ENCODE results near the gene ZNF792. TPM values are rescaled to one million over a fixed set of nuclear protein-coding genes. Genes with fewer than 3 reads are reported as not detected.

The ZNF792 gene
- total RNA-seq, result 7.4 and 8.6 TPM in 2 replicates

DNA sequence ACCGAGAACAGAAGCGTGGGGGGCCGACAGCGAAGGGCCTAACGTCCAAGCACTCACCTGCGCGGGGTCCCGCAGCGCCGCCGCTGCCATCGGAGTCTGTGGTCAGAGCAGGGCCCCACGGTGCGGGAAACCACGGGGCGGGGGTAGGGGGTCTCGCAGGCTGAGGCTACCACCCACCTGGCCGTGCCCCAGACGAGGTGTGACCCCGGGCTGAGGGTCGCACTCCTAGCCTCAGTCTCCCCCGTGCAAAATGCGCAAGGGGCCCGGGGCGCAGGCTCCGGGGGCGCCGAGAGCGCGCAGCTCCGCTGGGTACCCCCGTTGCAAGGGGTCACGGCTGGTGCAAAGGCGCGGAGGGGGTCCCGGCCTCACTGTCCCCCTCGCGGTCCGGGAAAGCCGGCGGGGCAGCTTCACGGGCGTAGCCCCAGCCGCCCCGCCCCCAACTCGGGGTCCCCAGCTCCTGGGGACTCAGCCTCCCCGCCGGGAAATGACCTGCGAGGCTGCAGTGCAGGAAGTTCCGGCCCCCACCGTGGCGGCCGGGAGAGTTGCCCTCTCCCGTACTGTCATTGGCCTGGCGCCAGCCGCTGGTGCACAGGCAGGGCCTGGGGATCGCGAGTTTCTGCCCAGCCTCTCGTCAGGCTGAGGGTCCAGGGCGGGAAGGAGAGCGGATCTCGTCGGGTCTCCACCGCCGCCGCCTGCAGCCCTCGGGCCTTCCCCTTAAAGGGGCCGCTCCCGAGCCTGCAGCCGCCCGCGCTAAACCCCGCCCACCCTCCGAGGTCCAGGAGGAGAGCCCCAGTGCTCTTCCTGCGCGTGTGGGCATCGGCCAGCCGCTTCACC is at the start of gene ZNF792:
Gene ZNF792 (minus strand): TSS at position 657 of the 834 bp plus-strand sequence. CDS start 567 bp downstream, at position 90.

GRCh38 chr19:34999498-35000337 is 35.7 kb upstream of the ZNF792 start, which contains the start of gene GRAMD1A:
Gene GRAMD1A (plus strand): TSS chr19:35000323. CDS start chr19:35000479, 156 bp downstream.

GRCh38 chr19:34926685-34927375 is 37.2 kb downstream of the ZNF792 start, which contains the start of gene ZNF30:
Gene ZNF30 (plus strand): TSS chr19:34926903. CDS start chr19:34929948, 3,045 bp downstream.

Other genes with a start within 250 kb of the ZNF792 start
- 8.9 and 14.9 TPM in 2 replicates for gene ZNF181, start 230.0 kb downstream of the ZNF792 start, total RNA-seq
- gene ZNF599, start 191.0 kb downstream of the ZNF792 start, total RNA-seq, result 8.4 and 11.4 TPM in 2 replicates
- gene ZNF30, start 37.3 kb downstream of the ZNF792 start, total RNA-seq, result 1.6 and 2.4 TPM in 2 replicates
- 29.7 and 36.9 TPM in 2 replicates for gene GRAMD1A, start 36.1 kb upstream of the ZNF792 start, total RNA-seq
- gene SCN1B, start 66.2 kb upstream of the ZNF792 start, total RNA-seq, result 0.22 and 0.79 TPM in 2 replicates
- 0.22 and 0.79 TPM in 2 replicates for gene HPN, start 77.5 kb upstream of the ZNF792 start, total RNA-seq
- gene FXYD3, start 151.6 kb upstream of the ZNF792 start, total RNA-seq, result 0.39 TPM in 1 of 2 replicates, not detected in the other
- gene LGI4, start 170.8 kb upstream of the ZNF792 start, total RNA-seq, result 0.22 and 1.2 TPM in 2 replicates
- gene FXYD1, start 174.6 kb upstream of the ZNF792 start, total RNA-seq, result not detected in 2 replicates
- gene FXYD7, start 179.0 kb upstream of the ZNF792 start, total RNA-seq, result not detected in 2 replicates
- 93.8 and 133 TPM in 2 replicates for gene FXYD5, start 190.5 kb upstream of the ZNF792 start, total RNA-seq